ENCODE results near the gene CCDC167.

DNA sequence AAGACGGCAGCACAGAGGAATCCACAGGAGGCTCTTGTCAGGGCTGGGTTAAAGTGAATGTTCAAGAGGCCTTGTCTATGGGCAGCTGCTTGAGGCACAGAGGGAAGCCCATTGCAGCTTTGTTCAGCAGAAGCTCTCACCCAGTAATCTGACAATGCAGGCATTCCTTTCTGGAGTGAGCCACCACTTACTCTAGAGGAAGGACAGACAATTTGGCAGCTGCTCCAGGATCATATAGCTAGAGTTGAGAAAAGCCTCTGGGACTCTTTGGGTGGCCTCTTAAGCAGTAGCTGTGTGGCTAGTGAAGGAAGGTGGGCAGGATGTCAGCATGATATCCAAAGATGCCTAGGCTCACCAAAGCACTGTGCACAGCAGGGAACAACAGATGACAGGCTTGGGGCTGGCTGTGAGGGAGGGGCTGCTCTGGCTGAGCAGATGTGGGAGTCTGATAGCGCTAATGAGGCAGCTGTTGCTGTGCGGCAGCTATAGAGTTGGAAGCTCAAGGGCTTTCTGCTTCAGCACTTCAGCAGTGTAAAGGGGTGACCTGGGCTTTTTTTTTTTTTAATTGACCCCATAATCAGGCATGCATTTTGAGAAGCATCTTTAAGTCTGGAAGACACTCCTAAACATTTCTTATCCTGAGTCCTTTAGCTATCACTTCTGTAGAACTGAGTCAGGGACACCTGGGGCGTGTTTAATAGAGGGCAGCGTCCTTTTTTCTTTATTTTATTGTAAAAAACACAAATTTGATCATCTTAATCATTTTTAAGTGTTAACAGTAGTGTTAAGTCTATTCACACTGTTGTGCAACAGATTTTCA, 39.5 kb downstream of the CCDC167 start:
- TF ChIP-seq, protein P1, sequence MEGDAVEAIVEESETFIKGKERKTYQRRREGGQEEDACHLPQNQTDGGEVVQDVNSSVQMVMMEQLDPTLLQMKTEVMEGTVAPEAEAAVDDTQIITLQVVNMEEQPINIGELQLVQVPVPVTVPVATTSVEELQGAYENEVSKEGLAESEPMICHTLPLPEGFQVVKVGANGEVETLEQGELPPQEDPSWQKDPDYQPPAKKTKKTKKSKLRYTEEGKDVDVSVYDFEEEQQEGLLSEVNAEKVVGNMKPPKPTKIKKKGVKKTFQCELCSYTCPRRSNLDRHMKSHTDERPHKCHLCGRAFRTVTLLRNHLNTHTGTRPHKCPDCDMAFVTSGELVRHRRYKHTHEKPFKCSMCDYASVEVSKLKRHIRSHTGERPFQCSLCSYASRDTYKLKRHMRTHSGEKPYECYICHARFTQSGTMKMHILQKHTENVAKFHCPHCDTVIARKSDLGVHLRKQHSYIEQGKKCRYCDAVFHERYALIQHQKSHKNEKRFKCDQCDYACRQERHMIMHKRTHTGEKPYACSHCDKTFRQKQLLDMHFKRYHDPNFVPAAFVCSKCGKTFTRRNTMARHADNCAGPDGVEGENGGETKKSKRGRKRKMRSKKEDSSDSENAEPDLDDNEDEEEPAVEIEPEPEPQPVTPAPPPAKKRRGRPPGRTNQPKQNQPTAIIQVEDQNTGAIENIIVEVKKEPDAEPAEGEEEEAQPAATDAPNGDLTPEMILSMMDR (IDR thresholded peaks at IDR 0.05; ENCODE audit: low read depth, low read length, poor library complexity, severe bottlenecking) = no peak
- TF ChIP-seq EZH2phosphoT487 (IDR thresholded peaks at IDR 0.05; ENCODE audit: borderline replicate concordance, low read length) = no peak
